Measurements from ENCODE around the gene MRPL55.

GRCh38 chr1:228073857-228074545 is 35.1 kb downstream of the MRPL55 start:
- no peak for TF ChIP-seq POLR2A (IDR thresholded peaks at IDR 0.05)
- TF ChIP-seq, protein P1, sequence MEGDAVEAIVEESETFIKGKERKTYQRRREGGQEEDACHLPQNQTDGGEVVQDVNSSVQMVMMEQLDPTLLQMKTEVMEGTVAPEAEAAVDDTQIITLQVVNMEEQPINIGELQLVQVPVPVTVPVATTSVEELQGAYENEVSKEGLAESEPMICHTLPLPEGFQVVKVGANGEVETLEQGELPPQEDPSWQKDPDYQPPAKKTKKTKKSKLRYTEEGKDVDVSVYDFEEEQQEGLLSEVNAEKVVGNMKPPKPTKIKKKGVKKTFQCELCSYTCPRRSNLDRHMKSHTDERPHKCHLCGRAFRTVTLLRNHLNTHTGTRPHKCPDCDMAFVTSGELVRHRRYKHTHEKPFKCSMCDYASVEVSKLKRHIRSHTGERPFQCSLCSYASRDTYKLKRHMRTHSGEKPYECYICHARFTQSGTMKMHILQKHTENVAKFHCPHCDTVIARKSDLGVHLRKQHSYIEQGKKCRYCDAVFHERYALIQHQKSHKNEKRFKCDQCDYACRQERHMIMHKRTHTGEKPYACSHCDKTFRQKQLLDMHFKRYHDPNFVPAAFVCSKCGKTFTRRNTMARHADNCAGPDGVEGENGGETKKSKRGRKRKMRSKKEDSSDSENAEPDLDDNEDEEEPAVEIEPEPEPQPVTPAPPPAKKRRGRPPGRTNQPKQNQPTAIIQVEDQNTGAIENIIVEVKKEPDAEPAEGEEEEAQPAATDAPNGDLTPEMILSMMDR (IDR thresholded peaks at IDR 0.05) = no peak

All from Peyer's patch (tissue), 4 donors.